OCI-LY1 (cell line): ENCODE measurements around the gene BEND6.

Source experiments
- H2AFZ ChIP-seq: fragments of 200-600 bp; sonication (generic), shearing (Covaris generic); 2 replicates; pipeline ENCODE4 v1.6.0; 2014; ENCODE audit warnings: antibody characterized with exemption, mild to moderate bottlenecking, low read length
- H3F3A ChIP-seq: fragments of 200-600 bp; sonication (generic), shearing (Covaris generic); 2 replicates; pipeline ENCODE4 v1.6.0; 2014; ENCODE audit warnings: mild to moderate bottlenecking, antibody characterized with exemption, low read length, moderate library complexity; ENCODE audit not compliant: insufficient read depth
- H3K27ac ChIP-seq: fragments of 200-600 bp; sonication (generic); 2 replicates; pipeline ENCODE4 v1.5.1; 2014; ENCODE audit warnings: low read length, mixed run types, mild to moderate bottlenecking, low read depth; ENCODE audit not compliant: poor library complexity, severe bottlenecking
- H3K27me3 ChIP-seq: fragments of 200-600 bp; sonication (generic); 2 replicates; pipeline ENCODE4 v1.6.0; 2014; ENCODE audit warnings: antibody characterized with exemption, mild to moderate bottlenecking, low read length, moderate library complexity; ENCODE audit not compliant: insufficient read depth
- H3K36me3 ChIP-seq: fragments of 200-600 bp; sonication (generic); 2 replicates; pipeline ENCODE4 v1.6.1; 2014; ENCODE audit warnings: mild to moderate bottlenecking, antibody characterized with exemption, low read length, moderate library complexity, mixed read lengths; ENCODE audit not compliant: insufficient read depth
- H3K4me1 ChIP-seq: fragments of 200-600 bp; sonication (generic); 2 replicates; pipeline ENCODE4 v1.5.1; 2014; ENCODE audit warnings: mild to moderate bottlenecking, low read length, moderate library complexity; ENCODE audit not compliant: insufficient read depth, severe bottlenecking
- H3K4me2 ChIP-seq: fragments of 200-600 bp; sonication (generic), shearing (Covaris generic); 2 replicates; pipeline ENCODE4 v1.6.1; 2014; ENCODE audit warnings: low read length
- H3K4me3 ChIP-seq: fragments of 200-600 bp; sonication (generic); 2 replicates; pipeline ENCODE4 v1.5.1; 2014; ENCODE audit warnings: low read length, low read depth, mild to moderate bottlenecking, mixed read lengths; ENCODE audit not compliant: poor library complexity, severe bottlenecking
- H3K79me2 ChIP-seq: fragments of 200-600 bp; shearing (Covaris generic); 2 replicates; pipeline ENCODE4 v1.6.1; 2016; ENCODE audit warnings: mixed run types, low read length, mixed read lengths; ENCODE audit not compliant: insufficient read depth
- H3K9ac ChIP-seq: fragments of 200-600 bp; sonication (generic), shearing (Covaris generic); 2 replicates; pipeline ENCODE4 v1.6.1; 2014; ENCODE audit warnings: mild to moderate bottlenecking, low read length, mixed read lengths
- H3K9me2 ChIP-seq: fragments of 200-600 bp; sonication (generic), shearing (Covaris generic); 2 replicates; pipeline ENCODE4 v1.6.1; 2014; ENCODE audit warnings: low read depth, mild to moderate bottlenecking, low read length, mixed read lengths
- H3K9me3 ChIP-seq: fragments of 200-600 bp; shearing (Covaris generic); 2 replicates; pipeline ENCODE4 v1.6.1; 2014; ENCODE audit warnings: low read length, mixed read lengths
- H4K20me1 ChIP-seq: fragments of 200-600 bp; sonication (generic), shearing (Covaris generic); 2 replicates; pipeline ENCODE4 v1.6.0; 2016; ENCODE audit warnings: mild to moderate bottlenecking, low read length; ENCODE audit not compliant: insufficient read depth
- EZH2 ChIP-seq: fragments of 200-600 bp; sonication (generic), shearing (Covaris generic); IDR thresholded peaks from 2 replicates; pipeline ENCODE4 v1.8.0; 2017; ENCODE audit warnings: borderline replicate concordance, mixed run types, mild to moderate bottlenecking, antibody characterized with exemption, low read length, moderate library complexity, mixed read lengths
- TF ChIP-seq, protein P1 (sequence below): fragments of 200-600 bp; sonication (generic), shearing (Covaris generic); IDR thresholded peaks from 2 replicates; pipeline ENCODE4 v1.5.1; 2017; ENCODE audit warnings: mild to moderate bottlenecking, antibody characterized with exemption, low read length, moderate library complexity, mixed read lengths

BEND6 gene

DNA sequence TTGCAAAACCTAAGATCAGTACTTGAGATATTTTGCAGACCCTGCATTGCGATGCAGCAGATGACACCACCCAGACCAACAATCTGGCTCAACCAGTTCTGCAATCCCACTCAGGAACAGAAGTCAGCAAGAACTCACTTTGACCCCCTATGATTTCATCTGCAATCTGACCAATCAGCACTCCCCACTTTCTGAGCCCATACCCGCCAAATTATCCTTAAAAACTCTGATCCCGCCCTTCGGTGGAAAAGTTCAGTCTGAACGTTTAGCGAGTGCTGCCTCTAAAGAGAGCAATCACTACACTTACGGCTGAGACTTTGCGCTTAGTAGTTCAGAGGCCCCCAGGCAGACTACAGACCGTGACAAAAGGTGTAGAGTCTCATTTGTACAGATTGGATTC, 74.3 kb downstream of the BEND6 start:
- H3K79me2 ChIP-seq = no peaks in the 10 kb centered on the region
- H3K9ac ChIP-seq = no peak overlapping the region
- no peak for TF ChIP-seq EZH2
- TF ChIP-seq, protein P1, sequence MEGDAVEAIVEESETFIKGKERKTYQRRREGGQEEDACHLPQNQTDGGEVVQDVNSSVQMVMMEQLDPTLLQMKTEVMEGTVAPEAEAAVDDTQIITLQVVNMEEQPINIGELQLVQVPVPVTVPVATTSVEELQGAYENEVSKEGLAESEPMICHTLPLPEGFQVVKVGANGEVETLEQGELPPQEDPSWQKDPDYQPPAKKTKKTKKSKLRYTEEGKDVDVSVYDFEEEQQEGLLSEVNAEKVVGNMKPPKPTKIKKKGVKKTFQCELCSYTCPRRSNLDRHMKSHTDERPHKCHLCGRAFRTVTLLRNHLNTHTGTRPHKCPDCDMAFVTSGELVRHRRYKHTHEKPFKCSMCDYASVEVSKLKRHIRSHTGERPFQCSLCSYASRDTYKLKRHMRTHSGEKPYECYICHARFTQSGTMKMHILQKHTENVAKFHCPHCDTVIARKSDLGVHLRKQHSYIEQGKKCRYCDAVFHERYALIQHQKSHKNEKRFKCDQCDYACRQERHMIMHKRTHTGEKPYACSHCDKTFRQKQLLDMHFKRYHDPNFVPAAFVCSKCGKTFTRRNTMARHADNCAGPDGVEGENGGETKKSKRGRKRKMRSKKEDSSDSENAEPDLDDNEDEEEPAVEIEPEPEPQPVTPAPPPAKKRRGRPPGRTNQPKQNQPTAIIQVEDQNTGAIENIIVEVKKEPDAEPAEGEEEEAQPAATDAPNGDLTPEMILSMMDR = no peak
- no peak overlapping the region for H3K27ac ChIP-seq
- no peak overlapping the region for H2AFZ ChIP-seq
- H3K36me3 ChIP-seq = no peaks in the 10 kb centered on the region
- H3K9me2 ChIP-seq = no peaks in the 10 kb centered on the region
- no peaks in the 10 kb centered on the region for H3K4me1 ChIP-seq
- H3K9me3 ChIP-seq = 0 out of 2 replicates have a peak, but pooled peaks cover 3% of the 10 kb centered on the region
- H3K4me3 ChIP-seq = no peak overlapping the region
- H4K20me1 ChIP-seq = no peaks in the 10 kb centered on the region
- peaks cover 4% of the 10 kb centered on the region; the same call in 1 of the 2 replicates for H3K27me3 ChIP-seq
- H3F3A ChIP-seq = no peaks in the 10 kb centered on the region
- no peak overlapping the region for H3K4me2 ChIP-seq

DNA sequence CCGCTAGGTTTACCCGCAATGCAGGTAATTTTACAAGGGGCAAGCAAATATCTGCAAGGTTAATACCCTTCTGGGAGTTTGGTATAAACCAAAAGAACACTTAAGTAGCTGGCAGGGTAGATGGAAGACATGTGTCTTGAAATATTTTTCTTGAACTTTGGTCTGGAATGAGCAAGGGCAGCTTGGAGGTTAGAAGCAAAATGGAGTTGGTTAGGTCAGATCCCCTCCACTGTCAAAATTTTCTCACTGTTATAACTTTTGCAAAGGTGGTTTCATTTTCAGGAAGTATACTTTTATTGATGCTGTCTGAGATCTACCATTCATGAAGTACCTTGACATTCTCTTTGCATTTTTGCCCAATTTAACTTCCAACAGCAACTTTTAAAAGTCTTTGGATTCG, 78.3 kb downstream of the BEND6 start:
- Histone ChIP-seq H3K4me1 (no peaks in the 10 kb centered on the region), H3K9me3 (no peaks in the 10 kb centered on the region), H3K9me2 (no peaks in the 10 kb centered on the region), H3K27me3 (peaks cover 8% of the 10 kb centered on the region; the same call in 1 of the 2 replicates), H3K4me2 (no peak overlapping the region), H3K36me3 (no peaks in the 10 kb centered on the region), H3F3A (no peaks in the 10 kb centered on the region), H3K9ac (no peak overlapping the region), H2AFZ (no peak overlapping the region), H3K27ac (no peak overlapping the region), H3K4me3 (no peak overlapping the region), H3K79me2 (no peaks in the 10 kb centered on the region), H4K20me1 (no peaks in the 10 kb centered on the region)
- no peak for TF ChIP-seq EZH2
- TF ChIP-seq, protein P1 = no peak

DNA sequence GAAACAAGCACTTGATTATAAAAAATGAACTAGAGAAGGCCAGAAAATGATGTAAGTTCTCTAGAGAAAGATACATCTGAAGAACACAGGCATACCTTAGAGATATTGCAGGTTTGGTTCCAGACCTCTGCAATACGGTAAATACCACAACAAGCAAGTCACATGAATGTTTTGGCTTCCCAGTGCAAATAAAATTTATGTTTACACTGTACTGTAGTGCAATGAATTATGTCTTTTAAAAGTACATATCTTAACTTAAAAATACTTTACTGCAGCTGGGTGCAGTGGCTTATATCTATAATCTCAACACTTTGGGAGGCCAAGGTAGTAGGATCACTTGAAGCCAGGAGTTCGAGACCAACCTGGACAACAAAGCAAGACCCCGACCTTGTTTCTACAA, 80.6 kb downstream of the BEND6 start:
- TF ChIP-seq EZH2 = no peak
- TF ChIP-seq, protein P1 = no peak

More for the DNA sequence above, 80.6 kb downstream of the BEND6 start:
- no peak overlapping the region for H3K4me2 ChIP-seq
- H3K4me1 ChIP-seq = no peaks in the 10 kb centered on the region
- no peak overlapping the region for H3K27ac ChIP-seq
- H3K9me2 ChIP-seq = no peaks in the 10 kb centered on the region
- H3K4me3 ChIP-seq = no peak overlapping the region
- no peaks in the 10 kb centered on the region for H4K20me1 ChIP-seq
- H2AFZ ChIP-seq = no peak overlapping the region
- H3F3A ChIP-seq = no peaks in the 10 kb centered on the region
- peaks cover 8% of the 10 kb centered on the region; the same call in 1 of the 2 replicates for H3K27me3 ChIP-seq
- H3K9me3 ChIP-seq = no peaks in the 10 kb centered on the region
- no peaks in the 10 kb centered on the region for H3K79me2 ChIP-seq
- no peaks in the 10 kb centered on the region for H3K36me3 ChIP-seq
- no peak overlapping the region for H3K9ac ChIP-seq
